Panc1 (cell line): ENCODE measurements around the gene DPH2. TPM values are rescaled to one million over a fixed set of nuclear protein-coding genes. Genes with fewer than 3 reads are reported as not detected.

ENCODE experiments used
- ATAC-seq: fragments of 200-7000 bp; cut with Tn5 transposase; 2 replicates; pipeline ENCODE4 v1.9.1; 2020; ENCODE audit warnings: mild to moderate bottlenecking, moderate library complexity
- BruUV-seq: library from RNA; stranded (reverse); fragments of 400-500 nt; replicated peaks from 2 replicates; lab custom pipeline; 2021; lab: Mats Ljungman, UMichigan
- CTCF ChIA-PET: fragments of 300-600 bp; sonication (Branson Sonifier 250); formaldehyde crosslinking; loops from one replicate; lab custom pipeline; 2022; ENCODE audit warnings: antibody characterized with exemption; lab: Charles Lee
- POLR2A ChIA-PET: fragments of 300-600 bp; sonication (Branson Sonifier 250); formaldehyde crosslinking; loops from one replicate; lab custom pipeline; 2022; ENCODE audit warnings: antibody characterized with exemption; lab: Charles Lee
- DNase-seq: peaks from one replicate; pipeline ENCODE4 v3.0.0-alpha.2; 2010; ENCODE audit warnings: low read depth, low spot score
- H3K27ac ChIP-seq: 2 replicates; pipeline ENCODE4 v1.5.1; 2011; ENCODE audit warnings: mild to moderate bottlenecking, low read length, inconsistent platforms
- H3K27me3 ChIP-seq: fragments of 200-500 bp; sonication (Bioruptor generic); 2 replicates; pipeline ENCODE4 v1.6.0; 2014; ENCODE audit warnings: low read length, inconsistent platforms; ENCODE audit not compliant: control insufficient read depth, insufficient read depth
- H3K36me3 ChIP-seq: fragments of 200-500 bp; sonication (Bioruptor generic); 2 replicates; pipeline ENCODE4 v1.5.1; 2014; ENCODE audit warnings: inconsistent platforms, mild to moderate bottlenecking, low read length, moderate library complexity; ENCODE audit not compliant: control insufficient read depth, insufficient read depth
- H3K4me1 ChIP-seq: 2 replicates; pipeline ENCODE4 v1.5.1; 2011; ENCODE audit warnings: inconsistent platforms, mild to moderate bottlenecking, low read length, moderate library complexity; ENCODE audit not compliant: control insufficient read depth, insufficient read depth
- H3K4me3 ChIP-seq, 2 experiments: 2 replicates each; pipeline ENCODE4 v1.5.1; 2011 to 2012; ENCODE audit warnings: low read depth in 2 of 2, low read length in 2 of 2, mild to moderate bottlenecking in 2 of 2, inconsistent platforms in 1 of 2, moderate library complexity in 1 of 2
- H3K9me3 ChIP-seq: fragments of 200-500 bp; sonication (Bioruptor generic); 2 replicates; pipeline ENCODE4 v1.5.1; 2014; ENCODE audit warnings: low read depth, mild to moderate bottlenecking, inconsistent platforms, low read length, moderate library complexity; ENCODE audit not compliant: control insufficient read depth, insufficient read depth
- CTCF ChIP-seq: fragments of 450-650 bp; IDR thresholded peaks from 2 replicates; pipeline ENCODE4 v1.5.1; 2017; ENCODE audit warnings: mild to moderate bottlenecking
- POLR2AphosphoS5 ChIP-seq: IDR thresholded peaks from 2 replicates; pipeline ENCODE4 v1.6.1; 2012; ENCODE audit warnings: mild to moderate bottlenecking, low read depth, low read length, moderate library complexity
- TCF7L2 ChIP-seq: IDR thresholded peaks from 2 replicates; pipeline ENCODE4 v1.6.1; 2011; ENCODE audit warnings: mild to moderate bottlenecking, low read depth, low read length, inconsistent platforms
- in situ Hi-C: cut with HindIII; loops from 2 replicates; pipeline ENCODE4 v1.10.0; 2016; ENCODE audit warnings: low sequenced_read_pairs, low pct_unique_long_range_greater_than_20kb
- intact Hi-C: fragments of 100-400 bp; cut with micrococcal nuclease; formaldehyde crosslinking; loops from one replicate; pipeline ENCODE4 v1.10.0; 2022; ENCODE audit not compliant: unreplicated experiment
- total RNA-seq: library from RNA; stranded (reverse); gene quantifications from one replicate; pipeline ENCODE4 v1.2.1, GENCODE V29; 2021; ENCODE audit not compliant: unreplicated experiment
- TF ChIP-seq, protein P1 (sequence below), 2 experiments: IDR thresholded peaks; 2 replicates each; pipeline ENCODE4 v1.6.1; 2011 to 2012; ENCODE audit warnings: low read depth in 2 of 2, control low read depth in 1 of 2, low read length in 1 of 2, mild to moderate bottlenecking in 1 of 2, moderate library complexity in 1 of 2; ENCODE audit not compliant: insufficient read depth in 1 of 2

Gene DPH2
- total RNA-seq, 1 experiment from 2014 or later = 76.0 TPM

GRCh38 chr1:43977376-43978263 lies 7.8 kb downstream of the DPH2 start:
- H3K27me3 ChIP-seq = no peaks in the 10 kb centered on the region
- H3K9me3 ChIP-seq = no peaks in the 10 kb centered on the region
- in situ Hi-C loops (no loop called here), intact Hi-C loops (no loop called here)
- no peak overlapping the region; the same call in 1 of the 2 replicates for H3K27ac ChIP-seq
- TF ChIP-seq, protein P1, sequence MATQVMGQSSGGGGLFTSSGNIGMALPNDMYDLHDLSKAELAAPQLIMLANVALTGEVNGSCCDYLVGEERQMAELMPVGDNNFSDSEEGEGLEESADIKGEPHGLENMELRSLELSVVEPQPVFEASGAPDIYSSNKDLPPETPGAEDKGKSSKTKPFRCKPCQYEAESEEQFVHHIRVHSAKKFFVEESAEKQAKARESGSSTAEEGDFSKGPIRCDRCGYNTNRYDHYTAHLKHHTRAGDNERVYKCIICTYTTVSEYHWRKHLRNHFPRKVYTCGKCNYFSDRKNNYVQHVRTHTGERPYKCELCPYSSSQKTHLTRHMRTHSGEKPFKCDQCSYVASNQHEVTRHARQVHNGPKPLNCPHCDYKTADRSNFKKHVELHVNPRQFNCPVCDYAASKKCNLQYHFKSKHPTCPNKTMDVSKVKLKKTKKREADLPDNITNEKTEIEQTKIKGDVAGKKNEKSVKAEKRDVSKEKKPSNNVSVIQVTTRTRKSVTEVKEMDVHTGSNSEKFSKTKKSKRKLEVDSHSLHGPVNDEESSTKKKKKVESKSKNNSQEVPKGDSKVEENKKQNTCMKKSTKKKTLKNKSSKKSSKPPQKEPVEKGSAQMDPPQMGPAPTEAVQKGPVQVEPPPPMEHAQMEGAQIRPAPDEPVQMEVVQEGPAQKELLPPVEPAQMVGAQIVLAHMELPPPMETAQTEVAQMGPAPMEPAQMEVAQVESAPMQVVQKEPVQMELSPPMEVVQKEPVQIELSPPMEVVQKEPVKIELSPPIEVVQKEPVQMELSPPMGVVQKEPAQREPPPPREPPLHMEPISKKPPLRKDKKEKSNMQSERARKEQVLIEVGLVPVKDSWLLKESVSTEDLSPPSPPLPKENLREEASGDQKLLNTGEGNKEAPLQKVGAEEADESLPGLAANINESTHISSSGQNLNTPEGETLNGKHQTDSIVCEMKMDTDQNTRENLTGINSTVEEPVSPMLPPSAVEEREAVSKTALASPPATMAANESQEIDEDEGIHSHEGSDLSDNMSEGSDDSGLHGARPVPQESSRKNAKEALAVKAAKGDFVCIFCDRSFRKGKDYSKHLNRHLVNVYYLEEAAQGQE (IDR thresholded peaks at IDR 0.05; ENCODE audit: insufficient read depth in 1 of 2, low read depth in 2 of 2, low read length in 1 of 2) = no peak
- TF ChIP-seq TCF7L2 (no peak), POLR2AphosphoS5 (no peak), CTCF (no peak)
- DNase-seq (no peak), ATAC-seq (no peak)
- CTCF ChIA-PET = no interaction called here
- H3K4me1 ChIP-seq = peaks cover 44% of the 10 kb centered on the region
- H3K36me3 ChIP-seq = peaks cover 4% of the 10 kb centered on the region; the same call in 1 of the 2 replicates
- POLR2A ChIA-PET = no interaction called here
- peak overlapping the region in 1 of 2 experiments; percentile 8; a peak in 2 of 4 replicates for H3K4me3 ChIP-seq
- BruUV-seq = no TSS peak

GRCh38 chr1:43978264-43978550 lies 8.4 kb downstream of the DPH2 start:
- peak overlapping the region; percentile 59 to 70 for H3K4me3 ChIP-seq
- intact Hi-C loops = no loop called here
- H3K4me1 ChIP-seq = peaks cover 44% of the 10 kb centered on the region
- no TSS peak for BruUV-seq
- TF ChIP-seq, protein P1 (IDR thresholded peaks at IDR 0.05; ENCODE audit: insufficient read depth in 1 of 2, low read depth in 2 of 2, low read length in 1 of 2) = no peak
- no peak for TF ChIP-seq TCF7L2
- no peak for TF ChIP-seq POLR2AphosphoS5
- TF ChIP-seq CTCF = no peak
- no peaks in the 10 kb centered on the region for H3K9me3 ChIP-seq
- CTCF ChIA-PET = no interaction called here
- peaks cover 4% of the 10 kb centered on the region; the same call in 1 of the 2 replicates for H3K36me3 ChIP-seq
- DNase-seq (no peak), ATAC-seq (no peak)
- H3K27me3 ChIP-seq = no peaks in the 10 kb centered on the region
- in situ Hi-C loops = no loop called here
- POLR2A ChIA-PET = no interaction called here
- H3K27ac ChIP-seq = peak overlapping the region; percentile 88
